HEK293 (cell line): ENCODE data around the gene PRRC2C.

ENCODE experiments used
- CTCF ChIA-PET: fragments of 350-600 bp; formaldehyde crosslinking; extraction: SDS; loops from one replicate; lab custom pipeline; 2021; ENCODE audit warnings: antibody characterized with exemption; lab: Yijun Ruan, JAX
- POLR2A ChIA-PET: fragments of 300-600 bp; formaldehyde crosslinking; extraction: SDS; loops from one replicate; lab custom pipeline; 2020; ENCODE audit warnings: antibody characterized with exemption, inconsistent platforms; lab: Yijun Ruan, JAX
- H3K27ac ChIP-seq: fragments of 200-500 bp; sonication (Bioruptor generic); 2 replicates; pipeline ENCODE4 v1.5.1; 2014; ENCODE audit warnings: low read depth, low read length, control low read depth, inconsistent platforms; ENCODE audit errors: extremely low read depth
- H3K36me3 ChIP-seq, 2 experiments: fragments of 200-500 bp in 1 of 2; sonication (Bioruptor generic) in 1 of 2; 1 replicate in 1 of 2; 2 replicates in 1 of 2; pipeline ENCODE4 v1.5.1; 2014 to 2017; ENCODE audit warnings: inconsistent platforms in 2 of 2, low read length in 2 of 2; ENCODE audit not compliant: control insufficient read depth in 2 of 2, insufficient read depth in 1 of 2
- H3K4me1 ChIP-seq: fragments of 200-500 bp; sonication (Bioruptor generic); 2 replicates; pipeline ENCODE4 v1.5.1; 2014; ENCODE audit warnings: mild to moderate bottlenecking, low read length, inconsistent platforms; ENCODE audit not compliant: control insufficient read depth, insufficient read depth
- H3K4me3 ChIP-seq: 2 replicates; pipeline ENCODE4 v1.5.1; 2011; ENCODE audit warnings: low read depth, mild to moderate bottlenecking, control low read depth, low read length, moderate library complexity
- H3K9me3 ChIP-seq: fragments of 200-500 bp; sonication (Bioruptor generic); 2 replicates; pipeline ENCODE4 v1.5.1; 2014; ENCODE audit warnings: low read depth, low read length, inconsistent platforms; ENCODE audit not compliant: control insufficient read depth, insufficient read depth
- BCL11B ChIP-seq: fragments of 450-650 bp; formaldehyde crosslinking; IDR thresholded peaks from 2 replicates; pipeline ENCODE4 v1.5.1; 2016; ENCODE audit warnings: low read depth, missing biosample characterization, missing genetic modification characterization
- KLF1 ChIP-seq: fragments of 450-650 bp; formaldehyde crosslinking; IDR thresholded peaks from 2 replicates; pipeline ENCODE4 v1.5.1; 2016; ENCODE audit warnings: missing biosample characterization, missing genetic modification characterization
- MEIS1 ChIP-seq: sonication (generic); formaldehyde crosslinking; IDR thresholded peaks from 2 replicates; pipeline ENCODE4 v1.8.1; 2022; ENCODE audit warnings: missing genetic modification reagents, mild to moderate bottlenecking, borderline replicate concordance
- YY2 ChIP-seq: fragments of 450-650 bp; formaldehyde crosslinking; IDR thresholded peaks from 2 replicates; pipeline ENCODE4 v1.5.1; 2016; ENCODE audit warnings: missing biosample characterization, missing genetic modification characterization
- ZNF133 ChIP-seq: fragments of 450-650 bp; formaldehyde crosslinking; IDR thresholded peaks from 2 replicates; pipeline ENCODE4 v1.5.1; 2016; ENCODE audit warnings: missing biosample characterization, missing genetic modification characterization
- ZNF16 ChIP-seq: fragments of 450-650 bp; formaldehyde crosslinking; IDR thresholded peaks from 2 replicates; pipeline ENCODE4 v1.5.1; 2016; ENCODE audit warnings: low read depth, missing biosample characterization, missing genetic modification characterization
- ZNF324 ChIP-seq: fragments of 450-650 bp; formaldehyde crosslinking; IDR thresholded peaks from 2 replicates; pipeline ENCODE4 v1.5.1; 2016; ENCODE audit warnings: missing biosample characterization, missing genetic modification characterization
- ZNF518A ChIP-seq: fragments of 450-650 bp; formaldehyde crosslinking; conservative IDR thresholded peaks from 2 replicates; pipeline ENCODE4 v1.5.1; 2016; ENCODE audit warnings: low read depth, missing biosample characterization, missing genetic modification characterization
- ZNF596 ChIP-seq: fragments of 450-650 bp; IDR thresholded peaks from 2 replicates; pipeline ENCODE4 v1.5.0; 2018; ENCODE audit warnings: missing biosample characterization, mild to moderate bottlenecking, missing genetic modification characterization, moderate library complexity
- ZNF629 ChIP-seq: fragments of 450-650 bp; formaldehyde crosslinking; IDR thresholded peaks from 2 replicates; pipeline ENCODE4 v1.5.1; 2017; ENCODE audit warnings: missing biosample characterization, missing genetic modification characterization
- ZNF658 ChIP-seq: fragments of 450-650 bp; formaldehyde crosslinking; IDR thresholded peaks from 2 replicates; pipeline ENCODE4; 2016; ENCODE audit warnings: missing biosample characterization, missing genetic modification characterization
- ZNF747 ChIP-seq: fragments of 450-650 bp; formaldehyde crosslinking; IDR thresholded peaks from 2 replicates; pipeline ENCODE4 v1.5.1; 2016; ENCODE audit warnings: missing biosample characterization, missing genetic modification characterization
- ZSCAN16 ChIP-seq: fragments of 450-650 bp; formaldehyde crosslinking; IDR thresholded peaks from 2 replicates; pipeline ENCODE4 v1.5.1; 2016; ENCODE audit warnings: missing biosample characterization, missing genetic modification characterization
- ZXDB ChIP-seq: fragments of 450-650 bp; formaldehyde crosslinking; IDR thresholded peaks from 2 replicates; pipeline ENCODE4 v1.5.1; 2016; ENCODE audit warnings: missing biosample characterization, missing genetic modification characterization
- TF ChIP-seq, protein P1 (sequence below): fragments of 450-650 bp; formaldehyde crosslinking; IDR thresholded peaks from 2 replicates; pipeline ENCODE4 v1.5.1; 2017; ENCODE audit warnings: missing biosample characterization, missing genetic modification characterization
- TF ChIP-seq, protein P2 (sequence below): fragments of 450-650 bp; formaldehyde crosslinking; IDR thresholded peaks from 2 replicates; pipeline ENCODE4 v1.5.1; 2016; ENCODE audit warnings: missing biosample characterization, missing genetic modification characterization
- TF ChIP-seq, protein P3 (sequence below): fragments of 450-650 bp; formaldehyde crosslinking; IDR thresholded peaks from 2 replicates; pipeline ENCODE4 v1.5.1; 2017; ENCODE audit warnings: missing biosample characterization, missing genetic modification characterization
- TF ChIP-seq, protein P4 (sequence below): fragments of 450-650 bp; formaldehyde crosslinking; IDR thresholded peaks from 2 replicates; pipeline ENCODE4 v1.5.1; 2016; ENCODE audit warnings: missing biosample characterization, missing genetic modification characterization, low read depth
- TF ChIP-seq, protein P5 (sequence below): fragments of 450-650 bp; formaldehyde crosslinking; IDR thresholded peaks from 2 replicates; pipeline ENCODE4 v1.5.1; 2016; ENCODE audit warnings: missing biosample characterization, missing genetic modification characterization

The PRRC2C gene

GRCh38 chr1:171596119-171596518 is 110.8 kb downstream of the PRRC2C start (continued):
- TF ChIP-seq, protein P1, sequence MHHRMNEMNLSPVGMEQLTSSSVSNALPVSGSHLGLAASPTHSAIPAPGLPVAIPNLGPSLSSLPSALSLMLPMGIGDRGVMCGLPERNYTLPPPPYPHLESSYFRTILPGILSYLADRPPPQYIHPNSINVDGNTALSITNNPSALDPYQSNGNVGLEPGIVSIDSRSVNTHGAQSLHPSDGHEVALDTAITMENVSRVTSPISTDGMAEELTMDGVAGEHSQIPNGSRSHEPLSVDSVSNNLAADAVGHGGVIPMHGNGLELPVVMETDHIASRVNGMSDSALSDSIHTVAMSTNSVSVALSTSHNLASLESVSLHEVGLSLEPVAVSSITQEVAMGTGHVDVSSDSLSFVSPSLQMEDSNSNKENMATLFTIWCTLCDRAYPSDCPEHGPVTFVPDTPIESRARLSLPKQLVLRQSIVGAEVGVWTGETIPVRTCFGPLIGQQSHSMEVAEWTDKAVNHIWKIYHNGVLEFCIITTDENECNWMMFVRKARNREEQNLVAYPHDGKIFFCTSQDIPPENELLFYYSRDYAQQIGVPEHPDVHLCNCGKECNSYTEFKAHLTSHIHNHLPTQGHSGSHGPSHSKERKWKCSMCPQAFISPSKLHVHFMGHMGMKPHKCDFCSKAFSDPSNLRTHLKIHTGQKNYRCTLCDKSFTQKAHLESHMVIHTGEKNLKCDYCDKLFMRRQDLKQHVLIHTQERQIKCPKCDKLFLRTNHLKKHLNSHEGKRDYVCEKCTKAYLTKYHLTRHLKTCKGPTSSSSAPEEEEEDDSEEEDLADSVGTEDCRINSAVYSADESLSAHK = no peak
- TF ChIP-seq ZSCAN16 (tag by site-specific recombination) (no peak), ZXDB (tag by site-specific recombination) (no peak), MEIS1 (CRISPR knock-in tag) (no peak), ZNF16 (tag by site-specific recombination) (no peak), YY2 (tag by site-specific recombination) (no peak), ZNF596 (tag by site-specific recombination) (no peak)
- TF ChIP-seq, protein P2, sequence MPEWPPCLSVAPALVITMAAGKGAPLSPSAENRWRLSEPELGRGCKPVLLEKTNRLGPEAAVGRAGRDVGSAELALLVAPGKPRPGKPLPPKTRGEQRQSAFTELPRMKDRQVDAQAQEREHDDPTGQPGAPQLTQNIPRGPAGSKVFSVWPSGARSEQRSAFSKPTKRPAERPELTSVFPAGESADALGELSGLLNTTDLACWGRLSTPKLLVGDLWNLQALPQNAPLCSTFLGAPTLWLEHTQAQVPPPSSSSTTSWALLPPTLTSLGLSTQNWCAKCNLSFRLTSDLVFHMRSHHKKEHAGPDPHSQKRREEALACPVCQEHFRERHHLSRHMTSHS (tag by site-specific recombination) = no peak
- TF ChIP-seq, protein P3, sequence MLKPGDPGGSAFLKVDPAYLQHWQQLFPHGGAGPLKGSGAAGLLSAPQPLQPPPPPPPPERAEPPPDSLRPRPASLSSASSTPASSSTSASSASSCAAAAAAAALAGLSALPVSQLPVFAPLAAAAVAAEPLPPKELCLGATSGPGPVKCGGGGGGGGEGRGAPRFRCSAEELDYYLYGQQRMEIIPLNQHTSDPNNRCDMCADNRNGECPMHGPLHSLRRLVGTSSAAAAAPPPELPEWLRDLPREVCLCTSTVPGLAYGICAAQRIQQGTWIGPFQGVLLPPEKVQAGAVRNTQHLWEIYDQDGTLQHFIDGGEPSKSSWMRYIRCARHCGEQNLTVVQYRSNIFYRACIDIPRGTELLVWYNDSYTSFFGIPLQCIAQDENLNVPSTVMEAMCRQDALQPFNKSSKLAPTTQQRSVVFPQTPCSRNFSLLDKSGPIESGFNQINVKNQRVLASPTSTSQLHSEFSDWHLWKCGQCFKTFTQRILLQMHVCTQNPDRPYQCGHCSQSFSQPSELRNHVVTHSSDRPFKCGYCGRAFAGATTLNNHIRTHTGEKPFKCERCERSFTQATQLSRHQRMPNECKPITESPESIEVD (tag by site-specific recombination) = no peak
- TF ChIP-seq, all 188 proteins: peak for 0

DNA sequence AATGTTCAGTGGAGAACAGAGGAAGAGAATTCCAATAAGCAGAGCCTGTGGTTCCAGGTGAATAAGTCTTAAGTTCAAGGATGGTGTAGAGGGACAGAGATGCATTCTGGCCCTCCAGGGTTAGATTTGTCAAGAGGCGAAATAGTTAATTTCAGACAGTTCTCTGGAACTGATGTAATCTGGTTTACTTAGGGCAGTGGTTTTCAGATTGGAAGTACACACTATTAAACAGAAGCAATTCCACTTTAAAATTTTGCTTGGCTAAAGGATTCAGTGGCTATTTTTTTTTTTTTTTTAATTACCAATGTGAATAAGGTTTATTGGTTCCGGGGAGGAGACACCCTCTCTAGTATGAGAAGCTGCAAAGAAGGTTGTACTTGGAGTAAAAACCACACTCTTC is 111.4 kb downstream of the PRRC2C start:
- Histone ChIP-seq H3K4me1 (no peaks in the 10 kb centered on the region), H3K36me3 (peaks cover 11 to 27% of the 10 kb centered on the region in 2 experiments), H3K9me3 (no peaks in the 10 kb centered on the region), H3K4me3 (no peak overlapping the region), H3K27ac (no peak overlapping the region)
- POLR2A ChIA-PET = no interaction called here
- CTCF ChIA-PET = no interaction called here
- TF ChIP-seq ZNF658 (tag by site-specific recombination) = no peak
- no peak for TF ChIP-seq ZNF518A (tag by site-specific recombination)
- no peak for TF ChIP-seq ZNF747 (tag by site-specific recombination)

- Histone ChIP-seq H3K4me1 (no peaks in the 10 kb centered on the region), H3K4me3 (no peak overlapping the region), H3K36me3 (peaks cover 9 to 22% of the 10 kb centered on the region in 2 experiments; a peak in 2 of 3 replicates), H3K27ac (no peak overlapping the region), H3K9me3 (no peaks in the 10 kb centered on the region)
- CTCF ChIA-PET = no interaction called here
- POLR2A ChIA-PET = no interaction called here
- TF ChIP-seq, protein P4, sequence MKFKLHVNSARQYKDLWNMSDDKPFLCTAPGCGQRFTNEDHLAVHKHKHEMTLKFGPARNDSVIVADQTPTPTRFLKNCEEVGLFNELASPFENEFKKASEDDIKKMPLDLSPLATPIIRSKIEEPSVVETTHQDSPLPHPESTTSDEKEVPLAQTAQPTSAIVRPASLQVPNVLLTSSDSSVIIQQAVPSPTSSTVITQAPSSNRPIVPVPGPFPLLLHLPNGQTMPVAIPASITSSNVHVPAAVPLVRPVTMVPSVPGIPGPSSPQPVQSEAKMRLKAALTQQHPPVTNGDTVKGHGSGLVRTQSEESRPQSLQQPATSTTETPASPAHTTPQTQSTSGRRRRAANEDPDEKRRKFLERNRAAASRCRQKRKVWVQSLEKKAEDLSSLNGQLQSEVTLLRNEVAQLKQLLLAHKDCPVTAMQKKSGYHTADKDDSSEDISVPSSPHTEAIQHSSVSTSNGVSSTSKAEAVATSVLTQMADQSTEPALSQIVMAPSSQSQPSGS (tag by site-specific recombination) = no peak
- TF ChIP-seq, protein P5, sequence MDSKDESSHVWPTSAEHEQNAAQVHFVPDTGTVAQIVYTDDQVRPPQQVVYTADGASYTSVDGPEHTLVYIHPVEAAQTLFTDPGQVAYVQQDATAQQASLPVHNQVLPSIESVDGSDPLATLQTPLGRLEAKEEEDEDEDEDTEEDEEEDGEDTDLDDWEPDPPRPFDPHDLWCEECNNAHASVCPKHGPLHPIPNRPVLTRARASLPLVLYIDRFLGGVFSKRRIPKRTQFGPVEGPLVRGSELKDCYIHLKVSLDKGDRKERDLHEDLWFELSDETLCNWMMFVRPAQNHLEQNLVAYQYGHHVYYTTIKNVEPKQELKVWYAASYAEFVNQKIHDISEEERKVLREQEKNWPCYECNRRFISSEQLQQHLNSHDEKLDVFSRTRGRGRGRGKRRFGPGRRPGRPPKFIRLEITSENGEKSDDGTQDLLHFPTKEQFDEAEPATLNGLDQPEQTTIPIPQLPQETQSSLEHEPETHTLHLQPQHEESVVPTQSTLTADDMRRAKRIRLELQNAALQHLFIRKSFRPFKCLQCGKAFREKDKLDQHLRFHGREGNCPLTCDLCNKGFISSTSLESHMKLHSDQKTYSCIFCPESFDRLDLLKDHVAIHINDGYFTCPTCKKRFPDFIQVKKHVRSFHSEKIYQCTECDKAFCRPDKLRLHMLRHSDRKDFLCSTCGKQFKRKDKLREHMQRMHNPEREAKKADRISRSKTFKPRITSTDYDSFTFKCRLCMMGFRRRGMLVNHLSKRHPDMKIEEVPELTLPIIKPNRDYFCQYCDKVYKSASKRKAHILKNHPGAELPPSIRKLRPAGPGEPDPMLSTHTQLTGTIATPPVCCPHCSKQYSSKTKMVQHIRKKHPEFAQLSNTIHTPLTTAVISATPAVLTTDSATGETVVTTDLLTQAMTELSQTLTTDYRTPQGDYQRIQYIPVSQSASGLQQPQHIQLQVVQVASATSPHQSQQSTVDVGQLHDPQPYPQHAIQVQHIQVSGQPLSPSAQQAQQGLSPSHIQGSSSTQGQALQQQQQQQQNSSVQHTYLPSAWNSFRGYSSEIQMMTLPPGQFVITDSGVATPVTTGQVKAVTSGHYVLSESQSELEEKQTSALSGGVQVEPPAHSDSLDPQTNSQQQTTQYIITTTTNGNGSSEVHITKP (tag by site-specific recombination) = no peak
- TF ChIP-seq KLF1 = no peak
- TF ChIP-seq ZNF629 = no peak
- TF ChIP-seq ZNF133 = no peak
- TF ChIP-seq BCL11B (tag by site-specific recombination) = no peak
- no peak for TF ChIP-seq ZNF324 (tag by site-specific recombination)
Measured at GRCh38 chr1:171597203-171597602, 111.9 kb downstream of the PRRC2C start.
